GM19025 (cell line): ENCODE measurements around the gene HNRNPM.
A peak's percentile ranks its signal among the peaks of the same experiment; 100 is the strongest.

Source experiments
- ATAC-seq: cut with Tn5 transposase; IDR thresholded peaks from one replicate; pipeline ENCODE4 v1.9.1; 2021; ENCODE audit warnings: mild to moderate bottlenecking, low read depth, moderate library complexity; ENCODE audit not compliant: unreplicated experiment

Gene HNRNPM

DNA sequence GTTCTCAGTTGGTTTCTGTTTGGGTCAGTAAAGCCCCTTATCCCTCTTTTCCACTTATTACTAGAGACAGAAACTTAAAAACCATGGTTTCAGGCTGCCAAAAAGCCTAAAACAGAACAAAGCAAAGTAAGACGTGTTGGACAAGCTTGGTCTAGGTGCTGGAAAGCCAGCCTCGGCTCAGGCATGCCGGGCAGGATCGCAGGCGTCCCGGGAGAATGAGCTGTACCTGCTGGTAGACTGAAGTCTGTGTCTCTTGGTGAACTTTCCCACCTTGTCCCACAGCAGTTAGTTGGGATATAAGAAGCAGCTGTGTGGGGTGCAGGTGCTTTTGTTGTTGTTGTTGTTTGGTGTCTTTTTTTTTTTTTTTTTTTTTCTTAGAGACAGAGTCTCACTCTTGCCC, 36.8 kb downstream of the HNRNPM start:
- no peak for ATAC-seq

DNA sequence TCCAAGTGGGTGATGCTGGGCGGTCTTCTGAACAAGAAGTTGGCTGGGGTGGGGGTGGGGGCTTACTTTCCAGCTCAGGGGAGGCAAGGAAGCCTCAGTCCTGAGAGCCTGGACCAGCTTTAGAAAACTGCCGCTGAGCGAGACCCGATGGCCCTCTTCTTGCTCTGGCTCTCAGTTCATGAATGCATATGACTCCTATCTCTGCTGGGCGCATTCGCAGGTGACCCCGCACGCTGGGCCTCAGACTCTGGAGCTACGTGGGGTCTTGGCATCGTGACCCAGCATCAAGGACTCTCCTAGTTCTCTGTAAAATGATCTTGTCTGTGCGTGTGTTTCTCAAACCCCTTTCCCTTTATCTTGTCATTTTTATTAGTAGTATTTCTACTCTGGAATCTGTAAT, 37.9 kb downstream of the HNRNPM start:
- no peak for ATAC-seq

DNA sequence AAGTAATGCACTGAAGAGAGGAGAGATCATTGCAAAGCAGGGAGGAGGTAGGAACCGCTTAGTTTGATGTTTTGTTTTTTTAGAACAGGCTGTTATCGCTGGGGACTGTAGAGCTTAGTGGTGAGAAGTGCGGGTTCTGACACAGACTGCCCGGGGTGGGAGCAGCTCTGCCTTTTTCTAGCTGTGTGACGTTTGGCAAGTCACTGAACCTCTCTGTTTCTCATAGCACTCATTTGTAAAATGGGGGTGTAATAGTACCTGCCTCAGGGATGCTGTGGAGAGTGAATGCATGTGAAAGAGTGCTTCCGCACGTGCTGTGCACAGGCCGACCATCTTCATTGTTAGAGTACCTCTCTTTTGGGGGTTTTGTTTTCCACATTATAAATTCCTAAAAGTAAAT, 38.4 kb downstream of the HNRNPM start:
- no peak for ATAC-seq

DNA sequence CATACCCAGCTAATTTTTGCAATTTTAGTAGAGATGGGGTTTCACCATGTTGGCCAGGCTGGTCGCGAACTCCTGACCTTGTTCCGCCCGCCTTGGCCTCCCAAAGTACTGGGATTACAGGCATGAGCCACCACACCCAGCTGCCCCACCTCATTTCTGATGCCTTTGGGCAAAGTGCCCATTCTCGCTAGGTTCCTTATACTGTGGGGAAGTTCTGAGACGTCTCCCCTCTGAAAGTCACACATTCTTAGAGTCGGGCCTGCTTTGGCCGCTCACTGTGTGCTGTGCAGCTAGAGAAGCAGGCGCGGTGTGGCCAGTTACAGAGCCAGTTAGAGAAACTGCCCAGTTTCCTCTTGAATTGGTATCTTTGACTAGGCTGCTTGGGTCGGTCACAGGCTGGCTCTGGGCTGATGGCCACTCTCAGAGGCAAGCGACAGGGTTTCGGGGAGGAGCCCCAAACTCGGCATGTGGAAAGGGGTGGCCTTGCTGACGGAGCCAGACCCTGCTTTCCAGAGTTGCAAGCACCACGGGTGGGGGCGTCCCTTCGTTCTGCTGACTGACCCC, 39.6 kb downstream of the HNRNPM start:
- no peak for ATAC-seq

DNA sequence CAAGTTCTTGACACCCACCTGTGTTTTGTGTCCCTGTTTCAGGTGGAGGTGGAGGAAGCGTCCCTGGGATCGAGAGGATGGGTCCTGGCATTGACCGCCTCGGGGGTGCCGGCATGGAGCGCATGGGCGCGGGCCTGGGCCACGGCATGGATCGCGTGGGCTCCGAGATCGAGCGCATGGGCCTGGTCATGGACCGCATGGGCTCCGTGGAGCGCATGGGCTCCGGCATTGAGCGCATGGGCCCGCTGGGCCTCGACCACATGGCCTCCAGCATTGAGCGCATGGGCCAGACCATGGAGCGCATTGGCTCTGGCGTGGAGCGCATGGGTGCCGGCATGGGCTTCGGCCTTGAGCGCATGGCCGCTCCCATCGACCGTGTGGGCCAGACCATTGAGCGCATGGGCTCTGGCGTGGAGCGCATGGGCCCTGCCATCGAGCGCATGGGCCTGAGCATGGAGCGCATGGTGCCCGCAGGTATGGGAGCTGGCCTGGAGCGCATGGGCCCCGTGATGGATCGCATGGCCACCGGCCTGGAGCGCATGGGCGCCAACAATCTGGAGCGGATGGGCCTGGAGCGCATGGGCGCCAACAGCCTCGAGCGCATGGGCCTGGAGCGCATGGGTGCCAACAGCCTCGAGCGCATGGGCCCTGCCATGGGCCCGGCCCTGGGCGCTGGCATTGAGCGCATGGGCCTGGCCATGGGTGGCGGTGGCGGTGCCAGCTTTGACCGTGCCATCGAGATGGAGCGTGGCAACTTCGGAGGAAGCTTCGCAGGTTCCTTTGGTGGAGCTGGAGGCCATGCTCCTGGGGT, 41.0 kb downstream of the HNRNPM start:
- ATAC-seq, result no peak

DNA sequence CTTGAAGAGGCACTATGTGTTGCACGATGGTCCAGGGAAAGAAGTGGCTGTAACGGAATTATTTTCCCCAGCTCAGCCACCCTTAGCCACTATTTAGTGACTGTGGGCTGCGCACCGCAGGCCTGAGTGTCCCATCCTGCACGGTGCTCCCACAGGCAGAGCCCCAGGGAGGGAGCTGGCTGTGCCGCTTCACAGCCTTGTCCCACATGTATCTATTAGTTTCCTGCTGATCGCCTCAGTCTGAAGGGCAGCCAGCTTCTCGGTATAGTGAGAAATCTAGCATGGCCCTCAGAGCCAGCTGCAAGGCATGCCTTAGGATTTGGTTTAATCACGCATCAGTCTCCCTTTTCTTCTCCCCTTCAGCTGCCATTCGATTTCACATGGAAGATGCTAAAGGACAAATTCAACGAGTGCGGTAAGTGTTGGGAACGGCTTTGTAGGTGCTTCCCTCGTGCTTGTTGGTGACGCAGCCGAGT, 41.9 kb downstream of the HNRNPM start:
- no peak for ATAC-seq

DNA sequence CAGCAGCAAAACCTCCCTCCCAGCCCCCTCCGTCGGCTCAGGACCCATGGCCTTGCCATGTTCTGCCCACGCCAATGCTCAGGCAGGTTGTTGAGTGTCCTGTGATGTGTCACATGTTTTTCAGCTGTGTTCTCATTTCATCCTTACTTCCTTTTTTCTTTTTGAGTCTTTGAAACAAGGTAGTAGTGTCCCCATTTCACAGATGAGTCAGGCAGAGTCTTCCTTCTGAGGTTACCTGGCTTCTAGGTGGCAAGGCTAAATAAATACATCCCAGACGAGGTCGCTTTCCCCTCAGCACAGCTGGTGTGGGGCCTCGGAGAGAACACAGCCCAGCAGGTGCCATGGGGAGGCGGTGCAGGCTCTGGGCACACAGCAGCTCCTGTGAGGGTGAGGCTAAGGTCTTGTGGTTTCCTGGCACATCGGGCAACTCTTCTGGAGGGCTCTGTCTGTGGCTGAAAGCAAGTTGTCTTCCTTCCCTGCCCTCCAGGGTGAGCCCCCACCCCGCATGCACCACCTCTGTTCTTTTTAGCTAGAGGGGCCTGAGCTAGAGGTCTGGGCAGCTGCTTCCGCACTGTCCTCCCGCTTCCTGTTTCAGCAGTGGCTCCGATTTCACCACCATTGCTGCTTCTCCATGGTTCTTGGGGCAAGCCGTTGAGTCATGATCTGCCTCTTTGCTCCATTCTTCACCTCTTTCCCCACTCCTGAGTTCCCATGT, 42.5 kb downstream of the HNRNPM start:
- ATAC-seq, result peak; percentile 54

DNA sequence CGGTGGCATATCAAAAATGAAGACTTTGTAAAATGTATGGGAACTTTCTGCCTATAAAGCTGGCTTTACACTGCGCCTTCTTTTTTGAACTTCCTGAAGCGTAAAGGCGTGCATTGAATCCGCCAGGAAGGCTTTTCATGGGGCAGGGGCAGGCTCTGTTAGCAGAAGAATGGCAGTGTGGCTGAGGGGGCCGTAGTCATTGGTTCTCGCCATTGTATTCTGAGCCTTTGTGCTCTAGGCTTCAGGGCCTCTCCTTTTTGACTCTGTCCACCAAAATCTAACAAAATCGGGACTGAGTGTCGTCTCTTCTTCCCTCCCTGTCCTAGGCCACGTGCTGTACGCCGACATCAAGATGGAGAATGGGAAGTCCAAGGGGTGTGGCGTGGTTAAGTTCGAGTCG, 43.6 kb downstream of the HNRNPM start:
- ATAC-seq, result no peak

DNA sequence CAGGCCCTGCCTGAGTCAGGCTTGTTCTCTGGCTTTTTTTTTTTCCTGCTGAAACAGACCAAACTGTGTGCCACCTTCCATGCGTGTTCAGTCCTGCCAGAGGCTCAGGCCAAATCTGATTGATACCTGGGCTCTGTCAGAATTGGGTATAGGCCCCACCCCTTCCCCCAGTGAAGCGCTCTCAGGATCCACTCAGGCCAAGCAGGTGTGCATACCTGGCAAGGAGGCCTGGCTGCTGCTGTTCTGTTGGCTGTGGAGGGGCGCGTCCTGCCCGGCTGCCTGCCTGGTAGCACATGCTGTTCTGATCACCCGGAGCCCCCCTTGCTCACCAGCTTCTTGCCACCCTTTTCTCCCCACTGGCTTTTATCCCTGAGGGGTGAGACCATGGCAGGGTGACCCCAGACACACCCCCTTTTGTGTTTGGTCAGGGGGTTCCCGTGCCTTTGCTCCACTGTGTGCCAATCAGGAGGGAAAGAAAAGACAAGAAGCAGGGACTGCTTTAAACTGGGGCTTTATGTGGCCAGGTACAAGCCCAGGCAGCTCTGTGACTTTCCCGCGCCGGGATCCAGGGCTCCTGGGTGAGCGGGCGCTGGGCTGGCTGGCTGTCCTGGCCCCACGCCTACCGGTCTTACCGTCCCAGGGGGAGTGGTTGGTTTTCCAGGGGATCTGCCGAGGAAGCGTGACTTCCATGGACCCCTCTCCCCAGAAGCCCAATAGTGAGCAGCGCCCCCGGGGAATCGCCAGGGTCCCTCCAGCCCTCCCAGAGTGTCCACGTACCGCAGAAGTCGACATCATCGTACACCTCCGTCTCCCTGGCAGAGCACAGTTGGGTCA, 45.0 kb downstream of the HNRNPM start:
- no peak for ATAC-seq

DNA sequence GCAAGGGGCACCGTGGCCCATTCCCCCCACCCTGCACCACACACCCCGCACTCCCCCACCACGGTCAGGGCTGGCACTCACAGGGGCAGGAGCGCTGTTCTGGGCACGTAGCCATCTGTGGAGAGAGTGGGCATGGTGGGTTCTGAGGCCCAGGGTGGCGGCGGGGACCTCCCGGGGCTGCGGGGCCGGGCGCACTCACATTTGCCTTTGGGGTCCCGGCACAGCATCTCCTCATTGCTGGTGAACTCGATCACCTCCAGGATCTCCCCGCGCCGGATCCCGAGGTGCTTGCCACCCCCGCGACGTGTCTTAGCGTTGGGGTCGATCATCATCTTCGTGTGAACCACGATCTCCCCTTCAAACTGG, 45.6 kb downstream of the HNRNPM start:
- no peak for ATAC-seq

DNA sequence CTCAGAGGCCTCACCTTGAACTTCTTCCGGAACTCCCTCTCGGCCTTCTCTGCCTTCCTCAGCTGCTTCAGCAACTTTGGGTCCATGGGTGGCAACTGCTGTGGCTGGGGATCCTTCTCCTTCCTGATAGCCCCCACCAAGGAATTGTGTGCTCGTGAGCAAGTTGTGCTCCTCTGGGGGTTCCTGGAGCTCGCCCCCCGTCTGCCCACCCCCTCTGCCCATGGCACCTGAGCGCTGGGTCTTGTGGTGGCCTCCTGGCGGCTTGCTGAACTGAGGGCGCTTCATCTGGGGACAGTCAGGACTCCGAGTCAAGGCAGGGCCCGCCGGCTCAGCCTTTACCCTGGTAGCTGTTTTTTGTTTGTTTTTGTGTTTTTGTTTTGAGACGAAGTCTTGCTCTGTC, 46.1 kb downstream of the HNRNPM start:
- ATAC-seq, result no peak

DNA sequence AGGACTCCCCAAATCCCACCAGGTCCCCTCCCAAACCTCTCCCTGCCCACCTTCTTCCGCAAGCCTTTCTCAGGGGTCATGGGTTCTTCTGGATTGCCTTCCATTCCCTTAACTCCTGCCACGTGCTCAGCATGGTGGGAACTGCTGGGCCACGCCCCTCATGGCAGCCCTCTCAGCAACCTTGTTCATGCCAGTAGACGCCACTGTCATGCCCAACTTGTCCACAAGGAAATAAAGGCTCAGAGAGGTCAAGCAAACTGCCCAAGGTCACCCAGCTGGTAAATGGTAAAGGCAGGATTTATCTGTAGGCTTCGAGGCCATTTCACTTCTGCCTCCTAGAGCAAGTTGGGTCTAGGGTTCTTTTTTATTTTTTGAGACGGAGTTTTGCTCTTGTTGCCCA, 46.8 kb downstream of the HNRNPM start:
- no peak for ATAC-seq

DNA sequence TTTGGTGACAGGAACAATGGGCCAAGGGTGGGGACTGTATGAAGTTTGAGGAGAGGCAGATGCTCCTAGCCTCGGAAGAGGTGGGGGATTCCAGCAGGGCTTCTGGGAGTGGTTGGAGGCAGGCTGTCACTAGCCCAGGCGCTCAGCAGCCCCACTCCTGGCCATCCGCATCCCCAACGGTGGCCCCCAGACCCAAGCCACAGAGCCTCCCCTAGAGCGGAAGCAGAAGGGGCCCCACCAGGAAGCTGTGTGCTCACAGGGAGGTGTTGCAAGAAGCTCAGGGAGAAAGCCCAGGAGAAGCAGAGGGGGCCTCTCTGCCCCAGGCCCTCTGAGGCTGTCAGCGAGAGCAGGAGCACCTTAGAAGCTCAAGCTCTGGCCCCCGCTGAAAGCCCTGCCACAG, 49.4 kb downstream of the HNRNPM start:
- ATAC-seq, result no peak

DNA sequence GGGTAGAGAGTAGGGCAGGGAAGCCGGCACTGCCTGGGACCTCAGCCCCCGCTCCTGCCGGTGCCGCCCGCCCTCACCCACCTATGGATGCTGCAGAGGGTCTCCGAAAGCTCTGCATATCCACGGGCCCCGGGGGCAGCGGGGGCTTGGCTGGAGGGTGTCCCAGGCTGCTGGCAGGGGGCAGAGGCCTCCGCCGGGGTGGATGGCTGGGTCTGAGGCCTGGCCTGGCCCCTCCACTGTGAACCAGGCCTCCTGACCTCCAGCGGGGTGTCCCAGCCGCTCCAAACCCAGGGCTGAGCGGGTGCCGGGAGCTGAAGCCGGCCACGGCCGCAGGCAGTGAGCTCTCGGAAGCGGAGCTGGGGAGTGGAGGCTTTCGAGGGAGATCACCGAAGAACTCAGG, 53.5 kb downstream of the HNRNPM start:
- ATAC-seq, result no peak

DNA sequence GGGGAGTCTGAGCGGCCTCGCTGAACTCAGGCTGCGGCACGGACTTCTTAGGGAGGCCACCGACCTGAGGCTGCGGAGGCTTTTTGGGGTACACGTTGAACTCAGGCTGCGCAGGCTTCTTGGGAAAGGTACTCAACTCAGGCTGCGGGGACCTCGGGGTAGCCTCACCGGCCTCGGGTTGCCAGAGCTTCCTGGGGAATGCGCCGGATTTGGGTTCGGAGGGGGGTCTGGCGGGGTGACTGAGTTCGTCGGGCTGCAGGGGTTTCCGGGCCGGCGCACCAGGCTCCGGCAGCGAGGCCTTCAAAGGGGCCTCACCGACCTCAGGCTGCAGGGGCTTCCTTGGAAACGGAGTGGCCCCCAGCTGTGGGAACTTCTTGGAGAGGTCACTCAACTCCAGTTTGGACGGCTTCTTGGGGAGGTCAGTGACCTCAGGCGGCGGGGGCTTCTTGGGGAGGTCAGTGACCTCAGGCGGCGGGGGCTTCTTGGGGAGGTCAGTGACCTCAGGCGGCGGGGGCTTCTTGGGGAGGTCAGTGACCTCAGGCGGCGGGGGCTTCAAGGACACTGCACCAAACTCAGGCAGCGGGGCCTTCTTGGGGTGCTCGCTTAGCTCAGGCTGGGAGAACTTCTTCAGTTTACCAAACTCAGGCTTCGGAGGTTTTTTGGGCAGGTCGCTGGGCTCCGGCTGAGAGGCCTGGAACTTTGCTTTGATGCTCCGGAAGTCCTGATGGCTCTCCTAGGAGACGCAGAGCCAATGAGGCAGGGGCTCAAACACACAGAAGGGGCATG, 54.5 kb downstream of the HNRNPM start:
- ATAC-seq, result no peak

DNA sequence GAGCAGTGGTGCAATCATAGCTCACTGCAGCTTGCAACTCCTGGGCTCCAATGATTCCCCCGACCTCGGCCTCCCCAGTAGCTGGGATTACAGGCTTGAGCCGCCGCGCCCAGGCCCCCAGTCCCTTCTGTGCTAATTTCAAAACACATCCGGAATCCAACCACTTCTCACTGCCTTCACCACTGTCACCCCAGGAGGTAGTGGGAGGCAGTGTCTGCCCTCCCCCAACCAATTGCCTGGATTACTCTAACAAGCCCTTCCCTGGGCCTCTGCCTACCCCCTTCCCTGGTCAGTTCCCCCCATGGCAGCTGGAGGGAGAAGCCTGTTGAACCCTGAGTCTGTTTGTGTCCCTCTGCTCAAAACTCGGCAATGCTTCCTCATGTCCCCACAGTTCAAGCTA, 55.4 kb downstream of the HNRNPM start:
- no peak for ATAC-seq

DNA sequence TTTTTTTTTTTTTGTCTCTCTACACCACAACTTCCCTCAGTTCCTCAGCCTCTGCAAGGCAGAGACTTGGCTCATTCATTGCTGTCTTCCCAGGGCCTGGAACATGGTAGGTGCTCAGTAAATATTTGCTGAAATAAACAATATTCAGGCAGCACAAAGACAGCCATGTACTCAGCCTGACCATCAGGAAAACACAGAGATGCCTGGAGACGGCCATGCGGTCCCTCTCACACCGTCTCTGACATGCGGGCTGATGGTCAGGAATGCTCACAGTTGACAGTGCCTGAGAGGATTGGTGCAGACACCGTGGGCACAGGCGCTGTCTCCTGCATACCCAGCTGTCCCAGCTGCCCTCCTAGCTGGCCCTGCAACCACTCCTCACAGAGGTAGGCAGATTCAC, 56.7 kb downstream of the HNRNPM start:
- ATAC-seq, result no peak

DNA sequence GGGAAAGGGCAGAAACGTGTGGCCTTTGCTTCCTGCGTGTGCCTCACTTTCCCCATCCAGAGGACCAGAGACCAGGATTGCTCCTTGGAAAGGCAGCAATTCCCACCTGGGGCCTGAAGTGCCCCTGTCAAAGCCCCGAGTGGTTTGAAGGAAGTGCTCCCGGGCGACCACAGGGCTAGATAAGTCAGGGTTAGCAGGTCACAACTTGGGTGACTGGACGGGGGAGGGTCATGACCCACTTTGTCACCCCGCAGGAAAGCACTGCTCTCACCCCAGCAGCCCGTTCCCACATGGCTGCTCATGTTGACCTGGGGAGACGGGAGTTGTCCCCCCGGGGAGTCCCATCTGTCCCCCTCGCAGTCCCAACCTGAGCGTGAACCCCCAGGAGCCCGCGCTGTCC, 57.2 kb downstream of the HNRNPM start:
- ATAC-seq, result no peak

DNA sequence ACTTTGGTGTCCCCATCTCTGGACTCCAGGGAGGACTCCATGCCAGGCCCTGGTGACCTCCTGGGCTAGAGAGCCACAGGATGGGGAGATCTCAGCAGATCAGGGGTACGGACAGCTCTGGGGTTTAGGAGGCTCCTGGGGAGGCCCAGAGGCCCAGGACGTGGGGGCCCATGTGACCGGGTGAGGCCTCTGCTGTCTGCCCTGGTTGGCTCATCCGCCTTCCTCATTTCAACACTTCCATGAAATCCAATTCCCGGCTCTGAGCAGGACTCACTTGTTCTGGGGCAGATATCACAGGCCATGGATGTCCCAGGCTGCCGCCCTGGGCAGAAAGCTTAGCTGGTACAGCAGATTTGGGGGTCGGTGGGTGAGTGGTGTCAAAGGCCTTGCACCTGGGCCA, 58.7 kb downstream of the HNRNPM start:
- no peak for ATAC-seq

DNA sequence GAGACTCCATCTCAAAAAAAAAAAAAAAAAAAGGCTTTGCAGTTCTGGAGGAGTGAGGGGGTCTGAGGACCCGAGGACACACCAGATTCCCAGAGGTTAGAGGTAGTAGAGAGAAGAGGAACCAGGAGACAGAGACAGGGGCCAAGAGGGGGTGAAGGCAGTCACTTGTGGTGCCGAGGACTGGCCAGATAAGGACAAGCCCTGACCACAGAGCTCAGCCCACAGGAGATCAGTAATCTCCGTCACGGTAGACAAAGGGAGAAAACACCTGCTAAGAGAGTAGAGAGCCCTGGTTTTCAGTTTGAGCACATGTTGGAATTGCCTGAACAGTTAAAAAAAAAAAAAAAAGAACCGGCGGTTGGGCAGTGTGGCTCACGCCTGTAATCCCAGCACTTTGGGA, 59.4 kb downstream of the HNRNPM start:
- ATAC-seq, result no peak
